Lower leg skin (tissue), 4 donors: ENCODE results near the gene MANEAL. TPM values are rescaled to one million over a fixed set of nuclear protein-coding genes. Genes with fewer than 3 reads are reported as not detected.

ENCODE experiments used
- DNase-seq, 2 donors: peaks; one replicate each; pipeline ENCODE4 v3.0.0-alpha.2; 2019; ENCODE audit warnings: low spot score in 2 of 2
- H3K4me3 ChIP-seq: fragments of 200-600 bp; sonication (generic); 2 replicates; pipeline ENCODE4 v1.5.1; 2017; ENCODE audit warnings: mild to moderate bottlenecking, low read depth; ENCODE audit not compliant: poor library complexity, severe bottlenecking
- POLR2A ChIP-seq, 2 donors: fragments of 450-650 bp; IDR thresholded peaks; one replicate each; pipeline ENCODE4 v1.6.1; 2016 to 2017; ENCODE audit warnings: antibody characterized with exemption in 2 of 2, mild to moderate bottlenecking in 1 of 2, moderate library complexity in 1 of 2
- WGBS, 2 donors: methylation state at CpG; one replicate each; pipeline ENCODE4 v1.1.5; 2018; 5-methylcytosine and 5-hydroxymethylcytosine counted together
- intact Hi-C: fragments of 100-400 bp; cut with DNase I; formaldehyde crosslinking; loops from one replicate; pipeline ENCODE4 v1.15.0; 2023; ENCODE audit warnings: low total_unique reads
- total RNA-seq, 4 donors: library from RNA; depleted of rRNA; stranded (reverse); fragments of >200 nt; gene quantifications; one replicate each; pipeline ENCODE4 v1.1.0, GENCODE V29; 2016
- TF ChIP-seq, protein P1 (sequence below), 3 donors: fragments of 450-650 bp; IDR thresholded peaks; one replicate each; pipeline ENCODE4 v1.5.1; 2016; ENCODE audit warnings: antibody characterized with exemption in 3 of 3, mild to moderate bottlenecking in 3 of 3, moderate library complexity in 2 of 3

The MANEAL gene
- total RNA-seq, 4 donors from 2014 or later = 5.0 to 6.7 (median 6.3) TPM

DNA sequence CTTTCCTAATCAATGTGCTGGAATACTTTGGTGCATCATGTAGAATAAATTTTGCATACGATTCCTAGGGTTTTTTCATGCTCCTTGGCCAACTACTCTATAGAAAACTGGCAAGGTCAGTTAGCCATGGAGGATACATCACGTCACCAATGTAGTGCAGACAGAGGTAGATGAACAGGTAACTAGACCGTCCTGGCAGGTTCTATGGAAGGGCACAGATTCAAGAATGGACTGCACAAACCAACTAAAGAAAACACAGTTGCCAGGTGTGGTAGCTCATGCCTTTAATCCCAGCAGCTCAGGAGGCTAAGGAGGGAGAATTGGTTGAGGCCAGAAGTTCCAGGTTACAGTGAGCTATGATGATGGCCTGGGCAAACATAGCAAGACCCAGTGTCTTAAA, 55.8 kb downstream of the MANEAL start:
- H3K4me3 ChIP-seq = no peak overlapping the region
- intact Hi-C loops = loop anchor here (10.0 kb wide), 1 partner anchor 1875 kb away; no protein-coding TSS in a partner anchor
- DNase-seq = no peak
- TF ChIP-seq POLR2A (IDR thresholded peaks at IDR 0.05) = no peak
- TF ChIP-seq, protein P1, sequence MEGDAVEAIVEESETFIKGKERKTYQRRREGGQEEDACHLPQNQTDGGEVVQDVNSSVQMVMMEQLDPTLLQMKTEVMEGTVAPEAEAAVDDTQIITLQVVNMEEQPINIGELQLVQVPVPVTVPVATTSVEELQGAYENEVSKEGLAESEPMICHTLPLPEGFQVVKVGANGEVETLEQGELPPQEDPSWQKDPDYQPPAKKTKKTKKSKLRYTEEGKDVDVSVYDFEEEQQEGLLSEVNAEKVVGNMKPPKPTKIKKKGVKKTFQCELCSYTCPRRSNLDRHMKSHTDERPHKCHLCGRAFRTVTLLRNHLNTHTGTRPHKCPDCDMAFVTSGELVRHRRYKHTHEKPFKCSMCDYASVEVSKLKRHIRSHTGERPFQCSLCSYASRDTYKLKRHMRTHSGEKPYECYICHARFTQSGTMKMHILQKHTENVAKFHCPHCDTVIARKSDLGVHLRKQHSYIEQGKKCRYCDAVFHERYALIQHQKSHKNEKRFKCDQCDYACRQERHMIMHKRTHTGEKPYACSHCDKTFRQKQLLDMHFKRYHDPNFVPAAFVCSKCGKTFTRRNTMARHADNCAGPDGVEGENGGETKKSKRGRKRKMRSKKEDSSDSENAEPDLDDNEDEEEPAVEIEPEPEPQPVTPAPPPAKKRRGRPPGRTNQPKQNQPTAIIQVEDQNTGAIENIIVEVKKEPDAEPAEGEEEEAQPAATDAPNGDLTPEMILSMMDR (IDR thresholded peaks at IDR 0.05) = no peak
- 80 to 85% methylated on average over 3 of the region's 3 CpGs for WGBS, 2 donors

DNA sequence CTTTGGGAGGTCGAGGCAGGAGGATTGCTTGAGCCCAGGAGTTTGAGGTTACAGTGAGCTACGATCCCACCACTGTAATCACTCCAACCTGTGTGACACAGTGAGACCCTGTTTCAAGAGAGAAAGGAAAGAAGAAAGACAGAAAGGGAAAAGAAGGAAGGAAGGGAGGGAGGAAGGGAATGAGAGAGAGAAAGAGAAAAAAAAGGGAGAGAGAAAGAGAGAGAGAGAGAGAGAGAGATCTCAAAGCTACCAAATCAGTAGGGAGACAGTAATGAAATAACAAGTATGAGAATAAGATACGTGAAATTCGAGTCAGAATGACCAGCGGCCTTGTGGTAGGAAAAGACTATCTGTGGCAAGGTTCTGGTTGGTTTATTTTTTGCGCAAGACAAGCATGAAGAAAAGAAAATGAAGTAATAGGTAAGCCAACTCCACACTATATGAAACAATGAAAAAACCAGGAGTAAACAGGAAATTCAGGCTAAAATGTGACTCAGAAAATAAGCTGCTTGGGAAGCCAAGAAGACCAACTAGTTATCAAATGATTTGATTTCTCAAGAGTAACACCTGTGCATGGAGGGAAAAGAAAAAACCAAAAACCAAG, 56.8 kb downstream of the MANEAL start:
- H3K4me3 ChIP-seq = no peak overlapping the region
- 77 to 85% methylated on average over 6 of the region's 6 CpGs for WGBS, 2 donors
- intact Hi-C loops = no loop called here

More for the DNA sequence above, 56.8 kb downstream of the MANEAL start:
- DNase-seq = no peak
- TF ChIP-seq, protein P1 (IDR thresholded peaks at IDR 0.05) = no peak
- TF ChIP-seq POLR2A (IDR thresholded peaks at IDR 0.05) = no peak

Other genes starting within 250 kb of the MANEAL start
- gene SNIP1, start 239.6 kb upstream of the MANEAL start, total RNA-seq = 10 to 100 TPM in 3 of 4 donors, 1 to 10 TPM in 1; 9.9 to 18.2 (median 15.7) TPM
- 1 to 10 TPM in 2 of 4 donors, under 1 TPM in 2; 0.17 to 2.1 (median 0.86) TPM for gene DNALI1, start 236.9 kb upstream of the MANEAL start, total RNA-seq
- gene GNL2, start 197.9 kb upstream of the MANEAL start, total RNA-seq = 10 to 100 TPM; 25.1 to 58.2 (median 34.2) TPM
- gene RSPO1, start 159.0 kb upstream of the MANEAL start, total RNA-seq = 1 to 10 TPM; 1.1 to 9.4 (median 6.2) TPM
- gene CDCA8, start 101.3 kb upstream of the MANEAL start, total RNA-seq = 1 to 10 TPM; 1.0 to 3.2 (median 1.8) TPM
- 1 to 10 TPM in 1 of 4 donors, under 1 TPM in 1, not detected in 2; 0.37 to 1.5 TPM for gene EPHA10, start 28.7 kb upstream of the MANEAL start, total RNA-seq
- gene C1orf122, start 13.9 kb downstream of the MANEAL start, total RNA-seq = 10 to 100 TPM; 38.6 to 52.6 (median 47.0) TPM
- gene YRDC, start 14.4 kb downstream of the MANEAL start, total RNA-seq = 10 to 100 TPM; 26.7 to 33.9 (median 27.9) TPM
- gene MTF1, start 65.7 kb downstream of the MANEAL start, total RNA-seq = 1 to 10 TPM; 6.7 to 9.6 (median 7.7) TPM
- 10 to 100 TPM; 12.9 to 23.3 (median 18.7) TPM for gene INPP5B, start 153.2 kb downstream of the MANEAL start, total RNA-seq
- gene SF3A3, start 196.2 kb downstream of the MANEAL start, total RNA-seq = 10 to 100 TPM; 33.6 to 68.9 (median 36.9) TPM
- 10 to 100 TPM; 20.1 to 25.8 (median 21.9) TPM for gene FHL3, start 211.7 kb downstream of the MANEAL start, total RNA-seq
- gene UTP11, start 218.9 kb downstream of the MANEAL start, total RNA-seq = 10 to 100 TPM; 34.6 to 49.8 (median 37.9) TPM